Activated gamma-delta T cell (primary cell): Measurements from ENCODE around the gene MEGF11.

Source experiments
- DNase-seq: peaks from one replicate; lab custom pipeline; 2025; lab: John Stamatoyannopoulos, UW

Gene MEGF11

GRCh38 chr15:65942436-65942835, 311.1 kb downstream of the MEGF11 start:
- no peak for DNase-seq

- no peak for DNase-seq
Observed at GRCh38 chr15:65940618-65940909, 313.0 kb downstream of the MEGF11 start.

- no peak for DNase-seq
Observed at GRCh38 chr15:65939901-65940617, 313.5 kb downstream of the MEGF11 start.

DNA sequence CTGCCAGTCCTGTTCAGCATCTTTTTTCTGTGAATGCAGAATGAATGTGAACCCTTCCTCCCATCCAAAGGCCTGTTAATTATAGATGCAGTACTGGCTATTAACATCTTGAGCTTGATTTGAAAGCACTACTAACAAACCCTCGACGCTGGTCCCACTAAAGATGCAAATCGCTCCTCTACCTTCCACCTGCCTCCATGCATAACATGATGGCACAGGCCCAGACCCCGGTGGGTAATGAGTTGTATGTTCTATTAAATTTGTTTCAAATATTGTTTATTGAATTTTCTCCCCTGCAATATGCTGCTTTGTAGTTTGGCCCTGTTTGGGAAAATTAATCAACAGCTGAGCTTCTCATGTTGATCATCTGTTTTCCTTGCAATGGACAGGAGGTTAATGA, 314.9 kb downstream of the MEGF11 start:
- DNase-seq, result no peak

GRCh38 chr15:65937476-65937875, 316.1 kb downstream of the MEGF11 start:
- DNase-seq, result no peak

GRCh38 chr15:65937054-65937453, 316.5 kb downstream of the MEGF11 start:
- DNase-seq, result no peak

GRCh38 chr15:65936282-65936681, 317.3 kb downstream of the MEGF11 start:
- DNase-seq, result no peak

DNA sequence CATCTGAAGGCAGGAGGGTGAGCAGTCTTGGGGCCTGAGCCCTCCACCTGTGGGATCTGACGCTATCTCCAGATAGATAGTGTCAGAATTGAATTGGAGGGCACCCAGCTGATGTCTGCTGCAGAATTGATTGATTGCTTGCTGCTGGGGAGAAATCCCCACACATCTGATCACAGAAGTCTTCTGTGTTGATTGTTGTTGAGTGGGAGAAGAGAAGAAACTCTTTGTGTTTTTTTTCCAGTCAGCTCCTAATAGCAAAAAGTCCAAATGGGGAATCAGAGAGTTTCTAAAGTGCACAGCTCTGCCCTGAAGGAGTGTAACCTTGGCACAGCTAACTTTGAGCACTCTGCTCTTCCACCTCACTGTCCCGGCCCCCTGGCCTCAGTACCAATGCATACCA, 318.2 kb downstream of the MEGF11 start:
- no peak for DNase-seq

DNA sequence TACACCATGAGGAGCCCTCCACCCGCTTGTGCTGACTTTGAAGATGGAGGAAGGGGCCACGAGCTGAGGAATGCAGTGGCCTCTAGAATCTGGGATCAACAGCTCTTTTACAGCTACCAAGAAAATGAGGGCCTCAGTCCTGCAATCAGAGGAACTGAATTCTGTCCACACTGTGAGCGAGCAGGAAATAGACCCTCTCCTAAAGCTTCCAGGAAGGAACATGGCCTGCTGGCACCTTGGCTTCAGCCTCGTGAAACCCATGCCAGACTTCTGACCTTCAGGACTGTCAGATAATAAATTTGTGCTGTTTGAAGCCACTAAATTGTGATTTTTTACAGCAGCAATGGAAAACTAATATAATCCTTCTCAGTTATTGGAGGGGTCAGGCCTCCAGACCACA, 322.3 kb downstream of the MEGF11 start:
- no peak for DNase-seq

DNA sequence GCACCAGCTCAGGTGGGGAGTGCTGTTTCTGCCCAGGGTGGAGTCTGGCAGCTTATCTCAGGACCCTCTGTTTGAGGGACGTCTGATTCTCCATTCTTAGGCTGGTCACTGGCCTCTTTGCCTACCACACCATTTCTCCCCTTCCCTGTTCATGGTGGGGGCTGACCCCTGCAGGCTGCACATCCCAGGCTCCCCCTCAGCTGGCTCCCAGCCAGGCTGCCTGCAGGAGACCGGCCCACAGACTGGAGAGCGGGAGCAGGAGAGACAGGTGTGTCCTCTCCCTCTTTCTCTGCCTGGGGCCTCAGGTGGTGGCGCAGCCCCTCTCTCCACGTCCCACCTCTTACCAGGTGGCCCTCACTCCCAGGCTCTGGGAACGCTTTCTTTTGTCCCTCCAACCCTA, 323.4 kb downstream of the MEGF11 start:
- DNase-seq, result no peak

- no peak for DNase-seq
Observed at GRCh38 chr15:65929573-65929972, 324.0 kb downstream of the MEGF11 start.

- DNase-seq, result no peak
Observed at GRCh38 chr15:65927545-65927944, 326.0 kb downstream of the MEGF11 start.

GRCh38 chr15:65926899-65927298, 326.7 kb downstream of the MEGF11 start:
- no peak for DNase-seq

GRCh38 chr15:65926459-65926858, 327.1 kb downstream of the MEGF11 start:
- no peak for DNase-seq

DNA sequence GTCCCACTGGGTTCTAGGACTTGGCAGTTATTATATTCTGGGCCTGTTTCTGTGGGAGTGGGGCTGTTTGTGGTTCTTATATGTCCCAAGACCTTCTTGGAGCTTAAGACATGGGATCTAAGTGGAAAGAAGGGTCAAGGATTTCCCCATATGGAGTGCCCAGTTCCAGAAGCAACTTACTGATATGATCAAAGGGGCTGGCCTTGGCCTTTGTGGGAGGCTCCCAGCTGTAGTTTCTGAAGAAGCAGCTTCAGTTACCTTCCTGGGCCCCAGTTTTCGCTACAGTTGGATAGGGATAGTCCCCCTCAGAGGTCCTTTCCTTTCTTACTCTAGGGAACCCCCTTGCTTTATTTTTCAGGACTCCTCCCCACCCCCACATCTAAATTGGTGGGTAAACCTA, 328.2 kb downstream of the MEGF11 start:
- DNase-seq, result no peak

DNA sequence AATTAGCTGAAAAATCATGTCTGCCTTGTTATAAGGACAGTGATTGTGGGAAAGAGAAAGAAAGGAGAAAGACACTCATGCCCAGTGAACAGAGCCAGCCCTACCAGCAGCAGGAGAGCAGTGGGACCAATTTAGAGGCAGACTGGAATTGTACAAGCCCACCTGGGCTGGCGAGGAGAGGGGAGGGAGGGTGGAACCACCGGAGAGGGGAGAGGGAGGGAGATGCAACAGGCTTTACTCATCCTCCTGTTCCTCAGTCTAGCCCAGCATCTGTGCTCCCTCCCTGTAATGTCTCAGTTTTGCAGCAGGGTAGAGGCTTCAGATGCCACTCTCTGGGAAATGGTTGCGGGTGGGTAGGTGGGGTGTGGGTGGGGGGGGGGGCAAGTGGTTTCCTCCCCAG, 329.5 kb downstream of the MEGF11 start:
- no peak for DNase-seq

GRCh38 chr15:65923264-65923663, 330.3 kb downstream of the MEGF11 start:
- DNase-seq, result no peak

GRCh38 chr15:65922621-65923020, 330.9 kb downstream of the MEGF11 start:
- DNase-seq, result no peak

GRCh38 chr15:65921780-65922179, 331.8 kb downstream of the MEGF11 start:
- no peak for DNase-seq

GRCh38 chr15:65920825-65921309, 332.7 kb downstream of the MEGF11 start:
- DNase-seq, result no peak

GRCh38 chr15:65920121-65920520, 333.4 kb downstream of the MEGF11 start:
- no peak for DNase-seq

GRCh38 chr15:65919353-65919752, 334.2 kb downstream of the MEGF11 start:
- DNase-seq, result no peak

GRCh38 chr15:65918945-65919344, 334.6 kb downstream of the MEGF11 start:
- DNase-seq, result no peak

- DNase-seq, result no peak
Observed at GRCh38 chr15:65918357-65918920, 335.1 kb downstream of the MEGF11 start.
